ENCODE data around the gene SRGAP3.

SRGAP3 gene

DNA sequence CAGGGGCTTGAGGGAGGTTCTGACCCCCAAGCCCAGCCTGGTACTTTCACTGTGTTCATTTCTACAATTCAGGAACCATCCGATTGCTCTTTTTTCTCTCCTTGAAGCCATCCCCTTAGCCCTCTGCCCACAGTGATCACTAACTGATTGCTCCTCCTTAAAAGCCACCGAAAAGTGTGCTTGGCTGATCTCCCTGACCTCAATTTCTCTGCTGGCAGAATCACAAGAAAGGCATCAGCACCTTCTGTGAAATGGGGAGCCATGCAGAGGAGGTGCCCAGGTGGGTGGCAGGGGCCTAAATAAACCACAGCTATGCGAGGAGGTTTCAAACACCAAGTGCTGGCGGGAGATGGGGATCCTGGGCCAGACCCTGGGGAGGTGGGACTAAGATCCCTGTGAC is 56.2 kb downstream of the SRGAP3 start:
- H3K27ac ChIP-seq (ENCODE audit: low read depth, low read length), result no peak overlapping the region
- H3K9ac ChIP-seq (ENCODE audit: low read length), result no peak overlapping the region
- H3K27me3 ChIP-seq (ENCODE audit: control insufficient read depth, insufficient read depth, low read length), result no peaks in the 10 kb centered on the region
- no peaks in the 10 kb centered on the region for H3K36me3 ChIP-seq (ENCODE audit: control insufficient read depth, insufficient read depth, low read length)
- no peak overlapping the region for H3K4me3 ChIP-seq (ENCODE audit: low read length)
- no peaks in the 10 kb centered on the region for H3K4me1 ChIP-seq (ENCODE audit: control insufficient read depth, insufficient read depth, low read length)

DNA sequence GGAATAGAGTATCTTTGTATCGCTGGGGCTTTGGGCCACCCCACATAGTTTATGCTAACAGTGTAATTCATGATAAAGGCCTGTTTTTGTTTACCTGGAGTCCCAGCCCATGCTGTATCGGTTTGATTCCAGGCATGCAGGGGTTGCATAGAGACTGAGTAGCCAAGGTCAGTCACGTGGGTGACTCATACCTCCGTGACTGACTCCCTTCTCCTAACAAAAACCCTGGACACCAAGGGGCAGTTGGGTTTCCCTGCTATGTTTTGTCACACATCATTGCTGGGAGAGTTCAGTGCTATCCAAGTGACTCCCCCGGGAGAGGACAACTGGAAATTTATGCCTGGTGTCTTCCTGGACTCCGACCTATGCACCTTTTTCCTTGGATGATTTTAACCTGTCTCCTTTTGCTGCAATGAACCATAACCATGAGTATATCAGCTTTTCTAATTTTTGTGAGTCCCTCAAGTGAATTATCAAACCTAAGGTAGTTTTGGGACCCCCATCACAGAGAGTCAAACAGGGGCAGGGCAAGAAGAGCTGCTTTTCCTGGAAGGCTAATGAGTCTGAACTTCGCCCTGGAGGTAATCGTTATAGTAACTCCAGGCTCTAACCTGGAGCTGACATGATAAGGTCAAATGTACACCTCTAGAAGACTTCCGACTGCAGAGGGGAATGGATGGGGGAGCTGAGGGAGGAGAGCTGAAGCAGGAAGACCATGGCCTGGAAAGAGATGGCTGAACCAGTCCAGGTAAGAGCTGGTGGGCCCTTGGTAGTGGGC is 57.0 kb downstream of the SRGAP3 start:
- no peak overlapping the region for H3K27ac ChIP-seq (ENCODE audit: low read depth, low read length)
- H3K27me3 ChIP-seq (ENCODE audit: control insufficient read depth, insufficient read depth, low read length), result no peaks in the 10 kb centered on the region
- H3K36me3 ChIP-seq (ENCODE audit: control insufficient read depth, insufficient read depth, low read length), result no peaks in the 10 kb centered on the region
- no peaks in the 10 kb centered on the region for H3K4me1 ChIP-seq (ENCODE audit: control insufficient read depth, insufficient read depth, low read length)
- H3K9ac ChIP-seq (ENCODE audit: low read length), result no peak overlapping the region
- H3K4me3 ChIP-seq (ENCODE audit: low read length), result no peak overlapping the region

DNA sequence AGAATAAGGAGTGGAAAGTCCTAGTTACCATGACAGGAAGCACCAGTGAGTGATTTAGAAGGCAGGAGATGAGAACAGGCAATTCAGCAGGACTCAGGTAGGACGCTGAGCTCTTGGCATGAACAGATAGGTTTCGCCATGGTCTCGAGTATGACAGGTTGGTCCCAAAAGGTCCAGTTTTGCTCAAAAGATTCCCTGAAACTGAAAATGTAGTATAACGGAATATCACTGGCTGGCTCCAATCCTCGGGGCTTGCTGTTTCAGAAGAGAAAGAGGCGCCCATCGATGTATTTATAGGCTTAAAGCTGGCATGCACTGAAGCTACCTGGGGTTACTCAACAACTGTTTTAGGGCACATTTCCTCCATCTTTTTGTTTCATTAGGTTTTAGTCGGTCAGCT is 59.2 kb downstream of the SRGAP3 start:
- H3K27me3 ChIP-seq (ENCODE audit: control insufficient read depth, insufficient read depth, low read length), result no peaks in the 10 kb centered on the region
- no peak overlapping the region for H3K4me3 ChIP-seq (ENCODE audit: low read length)
- H3K4me1 ChIP-seq (ENCODE audit: control insufficient read depth, insufficient read depth, low read length), result no peaks in the 10 kb centered on the region
- no peaks in the 10 kb centered on the region for H3K36me3 ChIP-seq (ENCODE audit: control insufficient read depth, insufficient read depth, low read length)
- H3K27ac ChIP-seq (ENCODE audit: low read depth, low read length), result no peak overlapping the region
- H3K9ac ChIP-seq (ENCODE audit: low read length), result no peak overlapping the region

DNA sequence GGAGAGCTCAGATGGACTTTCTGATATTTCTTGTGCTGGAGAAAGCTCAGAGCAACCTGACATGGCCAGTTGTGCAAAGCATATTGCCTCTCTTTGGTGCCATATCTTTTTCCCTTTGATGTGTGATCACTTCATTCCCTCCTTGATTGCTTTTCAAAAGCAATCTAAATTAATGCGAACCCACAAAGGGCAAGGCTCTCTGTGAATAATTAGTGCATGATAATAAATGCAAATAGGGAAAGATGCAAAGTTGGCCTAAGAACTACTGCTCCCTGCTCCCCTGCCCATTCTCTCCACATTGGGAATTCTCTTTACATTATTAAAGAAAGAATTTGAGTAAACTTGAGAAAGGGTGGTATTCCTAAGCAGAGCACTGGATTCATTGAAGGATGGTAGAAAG is 60.9 kb downstream of the SRGAP3 start:
- Histone ChIP-seq H3K27me3 (ENCODE audit: control insufficient read depth, insufficient read depth, low read length) (no peaks in the 10 kb centered on the region), H3K4me3 (ENCODE audit: low read length) (no peak overlapping the region), H3K27ac (ENCODE audit: low read depth, low read length) (no peak overlapping the region), H3K9ac (ENCODE audit: low read length) (no peak overlapping the region), H3K4me1 (ENCODE audit: control insufficient read depth, insufficient read depth, low read length) (no peaks in the 10 kb centered on the region), H3K36me3 (ENCODE audit: control insufficient read depth, insufficient read depth, low read length) (no peaks in the 10 kb centered on the region)

DNA sequence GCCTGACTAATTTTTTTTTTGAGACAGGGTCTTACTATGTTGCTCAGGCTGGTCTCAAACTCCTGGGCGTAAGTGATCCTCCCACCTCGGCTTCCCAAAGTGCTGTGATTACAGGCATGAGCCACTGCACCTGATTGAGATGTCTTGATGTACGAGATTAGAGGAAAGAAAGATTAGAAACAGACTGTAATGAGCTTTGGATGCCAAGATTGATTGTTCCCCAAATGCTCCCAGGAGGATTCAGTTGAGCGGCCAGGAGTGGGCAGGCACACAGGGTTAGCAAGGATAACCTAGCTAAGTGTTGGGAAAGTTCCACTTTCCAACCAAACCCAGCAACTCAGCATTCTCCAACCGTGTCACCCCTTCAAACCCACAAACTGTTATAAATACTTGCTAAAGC is 63.7 kb downstream of the SRGAP3 start:
- Histone ChIP-seq H3K36me3 (ENCODE audit: control insufficient read depth, insufficient read depth, low read length) (no peaks in the 10 kb centered on the region), H3K4me3 (ENCODE audit: low read length) (no peak overlapping the region), H3K27ac (ENCODE audit: low read depth, low read length) (no peak overlapping the region), H3K27me3 (ENCODE audit: control insufficient read depth, insufficient read depth, low read length) (no peaks in the 10 kb centered on the region), H3K9ac (ENCODE audit: low read length) (no peak overlapping the region), H3K4me1 (ENCODE audit: control insufficient read depth, insufficient read depth, low read length) (no peaks in the 10 kb centered on the region)

DNA sequence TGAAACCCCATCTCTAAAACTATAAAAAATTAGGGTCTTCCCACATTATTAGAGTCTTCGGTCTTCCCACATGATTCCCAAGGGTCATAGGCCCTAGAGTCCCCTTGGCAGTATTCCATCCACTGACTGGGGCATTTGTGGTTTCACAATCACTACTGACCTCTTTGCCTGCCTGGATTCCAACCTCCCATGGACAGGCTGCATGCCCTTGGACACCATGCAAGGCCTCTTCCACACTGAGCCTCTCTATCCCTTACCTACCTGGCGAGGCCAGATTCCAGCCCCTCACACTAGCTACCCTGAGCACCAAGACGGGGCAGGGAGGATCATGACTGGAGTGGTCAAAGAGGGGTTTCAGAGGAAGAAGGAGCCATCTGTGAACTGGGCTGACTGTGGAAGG is 64.4 kb downstream of the SRGAP3 start:
- no peak overlapping the region for H3K4me3 ChIP-seq (ENCODE audit: low read length)
- no peaks in the 10 kb centered on the region for H3K27me3 ChIP-seq (ENCODE audit: control insufficient read depth, insufficient read depth, low read length)
- H3K36me3 ChIP-seq (ENCODE audit: control insufficient read depth, insufficient read depth, low read length), result no peaks in the 10 kb centered on the region
- H3K9ac ChIP-seq (ENCODE audit: low read length), result no peak overlapping the region
- no peak overlapping the region for H3K27ac ChIP-seq (ENCODE audit: low read depth, low read length)
- H3K4me1 ChIP-seq (ENCODE audit: control insufficient read depth, insufficient read depth, low read length), result no peaks in the 10 kb centered on the region

DNA sequence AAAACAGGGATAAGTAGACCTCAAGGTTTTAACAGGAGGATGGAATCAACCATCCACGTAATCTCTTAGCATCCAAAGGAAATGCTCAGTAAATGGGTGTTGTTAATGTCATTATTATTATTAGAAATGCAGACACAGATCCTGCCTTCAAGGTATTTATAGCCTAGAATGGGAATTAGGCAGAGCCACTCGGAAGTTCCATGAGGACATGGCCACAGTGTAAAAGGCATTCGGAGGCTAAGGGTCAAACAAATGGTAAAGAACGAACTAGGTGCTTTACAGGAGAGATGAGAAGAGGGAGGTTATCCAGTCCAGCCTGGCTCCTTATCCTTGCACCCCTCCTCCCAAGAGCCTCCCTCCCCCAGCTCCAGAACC is 65.0 kb downstream of the SRGAP3 start:
- no peak overlapping the region for H3K27ac ChIP-seq (ENCODE audit: low read depth, low read length)
- H3K4me1 ChIP-seq (ENCODE audit: control insufficient read depth, insufficient read depth, low read length), result no peaks in the 10 kb centered on the region
- H3K9ac ChIP-seq (ENCODE audit: low read length), result no peak overlapping the region
- no peaks in the 10 kb centered on the region for H3K36me3 ChIP-seq (ENCODE audit: control insufficient read depth, insufficient read depth, low read length)
- no peak overlapping the region for H3K4me3 ChIP-seq (ENCODE audit: low read length)
- no peaks in the 10 kb centered on the region for H3K27me3 ChIP-seq (ENCODE audit: control insufficient read depth, insufficient read depth, low read length)

DNA sequence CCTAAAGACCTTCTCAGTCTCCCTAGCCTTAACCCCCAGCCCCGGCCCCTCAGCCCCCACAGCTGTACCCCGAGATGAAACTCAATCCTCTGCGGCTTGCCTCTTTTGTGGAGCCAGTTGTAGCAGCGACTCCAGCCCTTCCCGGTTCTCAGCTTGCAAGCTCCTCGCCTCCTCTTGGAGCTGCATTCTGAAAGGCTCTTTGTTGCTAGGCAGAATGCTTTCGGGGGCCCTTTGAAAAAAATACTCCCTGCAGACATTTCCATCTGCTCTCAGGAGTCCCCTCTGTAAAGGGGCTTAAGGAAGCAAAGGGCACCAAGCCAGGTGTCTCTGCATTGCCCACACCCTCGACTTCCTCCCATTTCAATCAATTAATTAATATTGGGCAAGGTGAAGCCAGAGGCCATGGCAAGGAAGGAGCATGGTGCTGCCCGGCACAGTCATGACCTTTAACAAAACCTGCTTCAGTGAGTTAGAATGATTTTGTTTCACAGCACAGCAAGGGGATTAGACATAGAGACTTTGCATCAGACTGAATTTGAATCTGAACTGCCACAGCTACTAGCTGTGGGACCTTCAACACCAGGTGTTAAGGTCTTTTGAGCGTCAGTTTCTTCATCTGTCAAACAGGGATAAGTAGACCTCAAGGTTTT is 65.5 kb downstream of the SRGAP3 start:
- Histone ChIP-seq H3K4me1 (ENCODE audit: control insufficient read depth, insufficient read depth, low read length) (no peaks in the 10 kb centered on the region), H3K27ac (ENCODE audit: low read depth, low read length) (no peak overlapping the region), H3K9ac (ENCODE audit: low read length) (no peak overlapping the region), H3K36me3 (ENCODE audit: control insufficient read depth, insufficient read depth, low read length) (no peaks in the 10 kb centered on the region), H3K4me3 (ENCODE audit: low read length) (no peak overlapping the region), H3K27me3 (ENCODE audit: control insufficient read depth, insufficient read depth, low read length) (no peaks in the 10 kb centered on the region)

DNA sequence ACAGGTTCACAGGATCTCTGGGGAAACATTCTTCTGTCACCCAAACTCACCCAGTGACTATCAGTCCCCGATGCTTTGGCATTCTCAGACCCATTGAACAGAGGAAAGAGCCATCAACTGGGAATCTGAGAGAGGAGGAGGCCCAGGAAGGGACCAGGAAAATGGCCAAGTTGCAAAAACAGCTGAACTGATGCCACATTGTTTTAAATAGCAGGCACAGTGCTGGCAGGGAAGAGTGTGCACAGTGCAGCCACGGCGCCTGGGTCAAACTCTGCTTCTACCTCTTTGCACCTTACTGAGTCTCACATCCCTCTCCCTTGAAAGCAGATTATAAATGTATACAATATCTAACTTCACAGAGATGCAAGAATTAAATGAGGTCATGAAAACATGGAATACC is 66.4 kb downstream of the SRGAP3 start:
- no peak overlapping the region for H3K27ac ChIP-seq (ENCODE audit: low read depth, low read length)
- no peak overlapping the region for H3K4me3 ChIP-seq (ENCODE audit: low read length)
- no peaks in the 10 kb centered on the region for H3K36me3 ChIP-seq (ENCODE audit: control insufficient read depth, insufficient read depth, low read length)
- H3K9ac ChIP-seq (ENCODE audit: low read length), result no peak overlapping the region
- H3K27me3 ChIP-seq (ENCODE audit: control insufficient read depth, insufficient read depth, low read length), result no peaks in the 10 kb centered on the region
- H3K4me1 ChIP-seq (ENCODE audit: control insufficient read depth, insufficient read depth, low read length), result no peaks in the 10 kb centered on the region

DNA sequence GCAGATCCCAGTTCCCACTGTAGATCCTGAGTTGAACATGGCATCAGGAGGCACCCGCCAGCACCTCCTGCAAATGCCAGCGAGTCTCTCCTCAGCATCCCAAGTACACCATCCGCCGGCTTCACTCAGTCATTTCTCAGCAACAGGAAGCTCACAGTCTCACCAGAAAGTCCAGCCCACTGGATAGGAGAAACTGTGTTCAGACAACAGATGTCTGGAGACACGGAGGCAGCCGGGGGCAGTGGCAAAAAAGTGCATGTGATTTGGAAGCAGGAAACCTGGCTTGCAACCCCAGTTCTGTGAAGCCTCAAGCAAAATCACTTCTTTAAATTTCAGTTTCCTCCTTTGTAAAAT is 68.7 kb downstream of the SRGAP3 start:
- H3K27ac ChIP-seq (ENCODE audit: low read depth, low read length), result no peak overlapping the region
- no peaks in the 10 kb centered on the region for H3K4me1 ChIP-seq (ENCODE audit: control insufficient read depth, insufficient read depth, low read length)
- H3K9ac ChIP-seq (ENCODE audit: low read length), result no peak overlapping the region
- H3K4me3 ChIP-seq (ENCODE audit: low read length), result no peak overlapping the region
- H3K27me3 ChIP-seq (ENCODE audit: control insufficient read depth, insufficient read depth, low read length), result no peaks in the 10 kb centered on the region
- H3K36me3 ChIP-seq (ENCODE audit: control insufficient read depth, insufficient read depth, low read length), result no peaks in the 10 kb centered on the region

DNA sequence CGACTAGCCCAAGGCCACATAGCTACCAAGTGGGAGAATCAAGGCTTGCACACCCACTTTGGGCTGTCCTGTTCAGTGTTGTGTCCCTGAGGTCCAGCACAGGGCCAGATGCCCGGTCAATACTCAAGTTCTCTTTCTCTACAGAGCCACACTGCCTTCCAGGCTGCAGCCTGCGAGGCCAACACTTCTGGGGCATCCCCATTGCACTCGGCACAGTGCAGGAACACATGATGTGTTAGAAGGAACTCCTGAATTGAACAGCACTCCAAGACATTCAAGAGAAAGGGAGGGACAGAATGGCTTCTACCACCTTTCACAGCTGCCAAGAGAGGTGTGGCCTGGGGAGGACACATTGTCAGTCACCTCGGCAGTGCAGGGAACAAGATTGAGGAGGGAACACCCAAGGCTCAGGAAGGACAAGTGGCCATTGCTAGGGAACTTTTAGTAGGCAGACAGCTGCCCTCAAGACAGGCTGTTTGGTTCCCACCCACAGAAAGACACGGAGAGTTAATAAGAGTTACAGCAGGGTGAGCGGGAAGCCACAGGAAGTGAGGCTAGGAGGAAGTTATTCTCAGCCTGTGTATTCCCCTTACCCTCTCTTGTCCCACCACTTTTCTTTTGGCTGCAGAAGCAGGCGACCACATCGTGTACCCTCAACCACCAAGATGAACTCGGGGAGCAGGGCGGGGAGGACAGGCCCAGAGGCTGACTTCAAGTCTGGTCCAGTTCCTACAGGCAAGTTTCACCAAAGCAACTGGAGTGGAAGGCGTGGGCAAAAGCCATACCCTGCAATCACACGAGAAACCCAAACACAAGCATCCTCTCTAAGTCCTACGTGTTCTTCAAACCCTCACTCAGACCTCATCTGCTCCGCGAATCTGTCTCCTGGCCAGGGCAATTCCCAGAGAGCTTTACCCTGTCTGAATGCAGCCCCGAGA is 69.4 kb downstream of the SRGAP3 start:
- Histone ChIP-seq H3K4me3 (ENCODE audit: low read length) (no peak overlapping the region), H3K4me1 (ENCODE audit: control insufficient read depth, insufficient read depth, low read length) (no peaks in the 10 kb centered on the region), H3K36me3 (ENCODE audit: control insufficient read depth, insufficient read depth, low read length) (no peaks in the 10 kb centered on the region), H3K27ac (ENCODE audit: low read depth, low read length) (no peak overlapping the region), H3K27me3 (ENCODE audit: control insufficient read depth, insufficient read depth, low read length) (no peaks in the 10 kb centered on the region), H3K9ac (ENCODE audit: low read length) (no peak overlapping the region)

DNA sequence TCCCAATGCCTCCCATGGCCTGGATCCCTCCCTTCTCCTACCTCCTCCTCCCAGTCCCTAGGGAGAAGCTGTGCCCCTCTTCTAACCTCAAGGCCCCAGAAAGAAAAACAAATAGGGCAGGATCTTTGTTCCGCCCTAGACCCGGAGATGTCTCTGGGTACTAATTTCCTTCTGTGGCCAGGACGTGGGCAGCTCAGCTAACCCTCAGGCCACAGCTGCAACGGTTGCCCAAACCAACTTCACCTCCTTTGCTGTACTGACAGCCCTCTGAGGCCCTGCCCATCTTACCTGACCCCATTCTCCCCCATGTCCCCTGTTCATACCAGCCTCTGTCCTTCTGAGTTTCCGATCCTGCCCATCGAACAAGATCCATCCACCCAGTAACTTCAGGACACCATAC is 70.7 kb downstream of the SRGAP3 start:
- no peak overlapping the region for H3K4me3 ChIP-seq (ENCODE audit: low read length)
- H3K4me1 ChIP-seq (ENCODE audit: control insufficient read depth, insufficient read depth, low read length), result no peaks in the 10 kb centered on the region
- H3K27ac ChIP-seq (ENCODE audit: low read depth, low read length), result no peak overlapping the region
- no peaks in the 10 kb centered on the region for H3K36me3 ChIP-seq (ENCODE audit: control insufficient read depth, insufficient read depth, low read length)
- H3K9ac ChIP-seq (ENCODE audit: low read length), result no peak overlapping the region
- H3K27me3 ChIP-seq (ENCODE audit: control insufficient read depth, insufficient read depth, low read length), result no peaks in the 10 kb centered on the region
